WTC11 (cell line): ENCODE results near the gene TRIAP1. TPM values are rescaled to one million over a fixed set of nuclear protein-coding genes. Genes with fewer than 3 reads are reported as not detected.
A peak's percentile ranks its signal among the peaks of the same experiment; 100 is the strongest.

Experiments used
- ATAC-seq: fragments of 200-7000 bp; cut with Tn5 transposase; 2 replicates; pipeline ENCODE4 v1.10.0; 2021; ENCODE audit warnings: mild to moderate bottlenecking, moderate library complexity
- CTCF ChIA-PET: fragments of 300-600 bp; sonication (Branson Sonifier 250); formaldehyde crosslinking; loops from one replicate; lab custom pipeline; 2021; ENCODE audit warnings: antibody characterized with exemption; lab: Charles Lee
- POLR2A ChIA-PET: fragments of 350-600 bp; sonication (Branson Sonifier 250); formaldehyde crosslinking; loops from one replicate; lab custom pipeline; 2021; ENCODE audit warnings: antibody characterized with exemption; lab: Charles Lee
- DNase-seq: peaks from one replicate; pipeline ENCODE4 v3.0.0; 2021; ENCODE audit warnings: low spot score
- H3K27ac Mint-ChIP-seq: 2 replicates; pipeline ENCODE4 v1.8.0; 2021; ENCODE audit warnings: mixed read lengths
- H3K27me3 Mint-ChIP-seq: 2 replicates; pipeline ENCODE4 v1.8.0; 2021; ENCODE audit warnings: low read depth, mild to moderate bottlenecking, moderate library complexity, mixed read lengths
- H3K36me3 Mint-ChIP-seq: 2 replicates; pipeline ENCODE4 v1.8.0; 2021; ENCODE audit warnings: mixed read lengths
- H3K4me1 Mint-ChIP-seq: 2 replicates; pipeline ENCODE4 v1.8.0; 2022; ENCODE audit warnings: mixed read lengths
- H3K4me3 Mint-ChIP-seq: 2 replicates; pipeline ENCODE4 v1.8.0; 2021; ENCODE audit warnings: mild to moderate bottlenecking, moderate library complexity, mixed read lengths
- H3K9me3 Mint-ChIP-seq: 2 replicates; pipeline ENCODE4 v1.8.0; 2021; ENCODE audit warnings: mixed read lengths
- AR ChIP-seq: fragments of 250-450 bp; sonication (Bioruptor Pico); IDR thresholded peaks from 2 replicates; pipeline ENCODE4 v1.9.0; 2021; ENCODE audit warnings: mild to moderate bottlenecking
- ATF1 ChIP-seq: sonication (generic); formaldehyde crosslinking; IDR thresholded peaks from 2 replicates; pipeline ENCODE4 v1.8.1; 2023; ENCODE audit warnings: mild to moderate bottlenecking, moderate library complexity, missing genetic modification reagents
- CREM ChIP-seq: sonication (generic); formaldehyde crosslinking; IDR thresholded peaks from 2 replicates; pipeline ENCODE4 v1.8.1; 2022; ENCODE audit warnings: mild to moderate bottlenecking, missing genetic modification reagents, moderate library complexity
- ESRRA ChIP-seq: sonication (generic); formaldehyde crosslinking; IDR thresholded peaks from 2 replicates; pipeline ENCODE4 v1.8.1; 2022; ENCODE audit warnings: mild to moderate bottlenecking, missing genetic modification reagents, borderline replicate concordance
- FOXP4 ChIP-seq: sonication (generic); formaldehyde crosslinking; IDR thresholded peaks from 2 replicates; pipeline ENCODE4 v1.8.0; 2022; ENCODE audit warnings: mild to moderate bottlenecking, missing genetic modification reagents
- GABPB1 ChIP-seq: sonication (generic); formaldehyde crosslinking; IDR thresholded peaks from 2 replicates; pipeline ENCODE4 v1.8.1; 2023; ENCODE audit warnings: mild to moderate bottlenecking, missing genetic modification reagents
- JAZF1 ChIP-seq: fragments of 250-450 bp; sonication (Bioruptor Pico); IDR thresholded peaks from 2 replicates; pipeline ENCODE4 v1.9.0; 2021; ENCODE audit warnings: moderate library complexity, mild to moderate bottlenecking, inconsistent platforms
- MYBL2 ChIP-seq: sonication (generic); formaldehyde crosslinking; IDR thresholded peaks from 2 replicates; pipeline ENCODE4 v1.8.1; 2023; ENCODE audit warnings: mild to moderate bottlenecking, moderate library complexity, missing genetic modification reagents
- NR1H2 ChIP-seq: sonication (generic); formaldehyde crosslinking; IDR thresholded peaks from 2 replicates; pipeline ENCODE4 v1.9.0; 2021; ENCODE audit warnings: mild to moderate bottlenecking, moderate library complexity, missing genetic modification reagents
- NR2C2 ChIP-seq: sonication (generic); formaldehyde crosslinking; IDR thresholded peaks from 2 replicates; pipeline ENCODE4 v1.8.0; 2022; ENCODE audit warnings: mild to moderate bottlenecking, missing genetic modification reagents
- OVOL2 ChIP-seq: fragments of 250-450 bp; sonication (Bioruptor Pico); IDR thresholded peaks from 2 replicates; pipeline ENCODE4 v1.9.0; 2021; ENCODE audit warnings: mild to moderate bottlenecking, borderline replicate concordance
- RORB ChIP-seq: fragments of 250-450 bp; sonication (Bioruptor Pico); IDR thresholded peaks from 2 replicates; pipeline ENCODE4 v1.9.0; 2021; ENCODE audit warnings: mild to moderate bottlenecking
- SMAD3 ChIP-seq: sonication (generic); formaldehyde crosslinking; IDR thresholded peaks from 2 replicates; pipeline ENCODE4 v1.8.0; 2022; ENCODE audit warnings: missing genetic modification reagents, mild to moderate bottlenecking, borderline replicate concordance
- SP1 ChIP-seq: sonication (generic); formaldehyde crosslinking; conservative IDR thresholded peaks from 2 replicates; pipeline ENCODE4 v1.8.1; 2022; ENCODE audit warnings: missing genetic modification reagents
- TEAD1 ChIP-seq: sonication (generic); formaldehyde crosslinking; IDR thresholded peaks from 2 replicates; pipeline ENCODE4 v1.8.0; 2022; ENCODE audit warnings: mild to moderate bottlenecking, missing genetic modification reagents
- TEAD4 ChIP-seq: sonication (generic); formaldehyde crosslinking; IDR thresholded peaks from 2 replicates; pipeline ENCODE4 v1.8.0; 2022; ENCODE audit warnings: mild to moderate bottlenecking, missing genetic modification reagents
- TP53 ChIP-seq: sonication (generic); formaldehyde crosslinking; IDR thresholded peaks from 2 replicates; pipeline ENCODE4 v1.8.1; 2023; ENCODE audit warnings: mild to moderate bottlenecking, missing genetic modification reagents
- ZNF121 ChIP-seq: sonication (generic); formaldehyde crosslinking; IDR thresholded peaks from 2 replicates; pipeline ENCODE4 v1.8.0; 2023; ENCODE audit warnings: missing genetic modification reagents
- ZNF416 ChIP-seq: fragments of 250-450 bp; sonication (Bioruptor Pico); IDR thresholded peaks from 2 replicates; pipeline ENCODE4 v1.9.0; 2021; ENCODE audit warnings: mild to moderate bottlenecking, inconsistent platforms
- ZNF671 ChIP-seq: fragments of 250-450 bp; sonication (Bioruptor Pico); IDR thresholded peaks from 2 replicates; pipeline ENCODE4 v1.8.0; 2021; ENCODE audit warnings: mild to moderate bottlenecking
- total RNA-seq: library from RNA; stranded (reverse); gene quantifications from 3 replicates; pipeline ENCODE4 v1.2.3, GENCODE V29; 2021
- TF ChIP-seq, protein P1 (sequence below): sonication (generic); formaldehyde crosslinking; IDR thresholded peaks from 2 replicates; pipeline ENCODE4 v1.8.1; 2022; ENCODE audit warnings: mild to moderate bottlenecking, moderate library complexity, missing genetic modification reagents
- TF ChIP-seq, protein P2 (sequence below): sonication (generic); formaldehyde crosslinking; IDR thresholded peaks from 2 replicates; pipeline ENCODE4 v1.8.1; 2023; ENCODE audit warnings: mild to moderate bottlenecking, missing genetic modification reagents, borderline replicate concordance
- TF ChIP-seq, protein P3 (sequence below): sonication (generic); formaldehyde crosslinking; IDR thresholded peaks from 2 replicates; pipeline ENCODE4 v1.8.1; 2022; ENCODE audit warnings: low read depth, missing genetic modification reagents, borderline replicate concordance

TRIAP1 gene
- total RNA-seq, 1 experiment from 2014 or later = 75.3 TPM

DNA sequence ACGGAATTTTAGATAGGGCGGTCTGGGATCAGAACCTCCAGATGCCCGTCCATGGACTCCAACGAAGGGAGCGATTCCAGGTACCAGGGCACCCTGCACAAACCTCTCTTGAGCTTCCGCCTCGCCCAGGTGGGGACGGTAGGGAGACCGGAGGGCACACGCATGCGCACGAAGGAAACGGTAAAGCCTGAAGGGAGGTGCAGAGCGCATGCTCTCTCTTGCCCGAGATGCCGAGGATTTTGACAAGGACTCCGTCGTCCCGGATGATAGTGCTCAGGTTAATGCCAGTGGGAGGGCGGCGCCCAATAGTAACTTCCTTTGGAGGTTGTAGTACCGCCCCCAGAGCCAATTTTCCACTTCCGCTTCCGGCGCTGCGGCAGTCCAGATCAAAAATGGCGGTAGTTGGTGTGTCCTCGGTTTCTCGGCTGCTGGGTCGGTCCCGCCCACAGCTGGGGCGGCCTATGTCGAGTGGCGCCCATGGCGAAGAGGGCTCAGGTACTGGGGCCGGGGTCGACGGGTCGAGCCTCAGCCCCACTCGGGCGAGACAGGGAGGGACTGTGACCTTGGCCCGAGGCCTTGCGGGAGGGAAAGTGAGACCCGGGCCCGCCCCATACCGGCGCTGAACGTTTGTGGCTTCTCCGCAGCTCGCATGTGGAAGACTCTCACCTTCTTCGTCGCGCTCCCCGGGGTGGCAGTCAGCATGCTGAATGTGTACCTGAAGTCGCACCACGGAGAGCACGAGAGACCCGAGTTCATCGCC lies 8.3 kb downstream of the TRIAP1 start, which contains the start of gene COX6A1:
COX6A1 (plus strand) TSS at position 379 of the 760 bp plus-strand sequence; CDS start at position 393, 14 bp downstream.
- DNase-seq (peak; percentile 97), ATAC-seq (peak; percentile 96)
- Mint-ChIP-seq H3K9me3 (no peaks in the 10 kb centered on the region), H3K4me1 (peaks cover 14% of the 10 kb centered on the region), H3K36me3 (peaks cover 23% of the 10 kb centered on the region), H3K4me3 (peak within 1 kb of the TSS; percentile 94), H3K27me3 (no peaks in the 10 kb centered on the region), H3K27ac (peak within 1 kb of the TSS; percentile 99)
- POLR2A ChIA-PET = interaction anchor here (0.5 to 1.4 kb wide), 7 partner anchors 8 to 237 kb away, joined by 3 to 8 read pairs (median 3); partner anchors contain the start of gene RPLP0
- CTCF ChIA-PET = interaction anchor here (0.5 to 4.2 kb wide), 23 partner anchors 8 to 236 kb away, joined by 3 to 22 read pairs (median 4); partner anchors contain the start of genes POP5, RNU4-1, SIRT4 and SRSF9
- TF ChIP-seq TEAD4 (CRISPR knock-in tag) = no peak
- no peak for TF ChIP-seq TP53 (CRISPR knock-in tag)
- 0 out of 2 replicates have a peak, but pooled peaks have one; percentile 8 for TF ChIP-seq GABPB1 (CRISPR knock-in tag)
- TF ChIP-seq, protein P1, sequence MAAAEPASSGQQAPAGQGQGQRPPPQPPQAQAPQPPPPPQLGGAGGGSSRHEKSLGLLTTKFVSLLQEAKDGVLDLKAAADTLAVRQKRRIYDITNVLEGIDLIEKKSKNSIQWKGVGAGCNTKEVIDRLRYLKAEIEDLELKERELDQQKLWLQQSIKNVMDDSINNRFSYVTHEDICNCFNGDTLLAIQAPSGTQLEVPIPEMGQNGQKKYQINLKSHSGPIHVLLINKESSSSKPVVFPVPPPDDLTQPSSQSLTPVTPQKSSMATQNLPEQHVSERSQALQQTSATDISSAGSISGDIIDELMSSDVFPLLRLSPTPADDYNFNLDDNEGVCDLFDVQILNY (CRISPR knock-in tag) = no peak
- peak; percentile 51; the same call in 1 of the 2 replicates for TF ChIP-seq CREM (CRISPR knock-in tag)
- TF ChIP-seq ATF1 (CRISPR knock-in tag) = no peak
- no peak for TF ChIP-seq ZNF121 (CRISPR knock-in tag)
- TF ChIP-seq AR = no peak
- no peak for TF ChIP-seq ZNF416
- TF ChIP-seq, protein P2, sequence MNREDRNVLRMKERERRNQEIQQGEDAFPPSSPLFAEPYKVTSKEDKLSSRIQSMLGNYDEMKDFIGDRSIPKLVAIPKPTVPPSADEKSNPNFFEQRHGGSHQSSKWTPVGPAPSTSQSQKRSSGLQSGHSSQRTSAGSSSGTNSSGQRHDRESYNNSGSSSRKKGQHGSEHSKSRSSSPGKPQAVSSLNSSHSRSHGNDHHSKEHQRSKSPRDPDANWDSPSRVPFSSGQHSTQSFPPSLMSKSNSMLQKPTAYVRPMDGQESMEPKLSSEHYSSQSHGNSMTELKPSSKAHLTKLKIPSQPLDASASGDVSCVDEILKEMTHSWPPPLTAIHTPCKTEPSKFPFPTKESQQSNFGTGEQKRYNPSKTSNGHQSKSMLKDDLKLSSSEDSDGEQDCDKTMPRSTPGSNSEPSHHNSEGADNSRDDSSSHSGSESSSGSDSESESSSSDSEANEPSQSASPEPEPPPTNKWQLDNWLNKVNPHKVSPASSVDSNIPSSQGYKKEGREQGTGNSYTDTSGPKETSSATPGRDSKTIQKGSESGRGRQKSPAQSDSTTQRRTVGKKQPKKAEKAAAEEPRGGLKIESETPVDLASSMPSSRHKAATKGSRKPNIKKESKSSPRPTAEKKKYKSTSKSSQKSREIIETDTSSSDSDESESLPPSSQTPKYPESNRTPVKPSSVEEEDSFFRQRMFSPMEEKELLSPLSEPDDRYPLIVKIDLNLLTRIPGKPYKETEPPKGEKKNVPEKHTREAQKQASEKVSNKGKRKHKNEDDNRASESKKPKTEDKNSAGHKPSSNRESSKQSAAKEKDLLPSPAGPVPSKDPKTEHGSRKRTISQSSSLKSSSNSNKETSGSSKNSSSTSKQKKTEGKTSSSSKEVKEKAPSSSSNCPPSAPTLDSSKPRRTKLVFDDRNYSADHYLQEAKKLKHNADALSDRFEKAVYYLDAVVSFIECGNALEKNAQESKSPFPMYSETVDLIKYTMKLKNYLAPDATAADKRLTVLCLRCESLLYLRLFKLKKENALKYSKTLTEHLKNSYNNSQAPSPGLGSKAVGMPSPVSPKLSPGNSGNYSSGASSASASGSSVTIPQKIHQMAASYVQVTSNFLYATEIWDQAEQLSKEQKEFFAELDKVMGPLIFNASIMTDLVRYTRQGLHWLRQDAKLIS (CRISPR knock-in tag) = no peak
- no peak for TF ChIP-seq RORB (CRISPR knock-in tag)
- TF ChIP-seq SP1 (CRISPR knock-in tag) = peak; percentile 67
- no peak; the same call in 1 of the 2 replicates for TF ChIP-seq TEAD1
- TF ChIP-seq, protein P3, sequence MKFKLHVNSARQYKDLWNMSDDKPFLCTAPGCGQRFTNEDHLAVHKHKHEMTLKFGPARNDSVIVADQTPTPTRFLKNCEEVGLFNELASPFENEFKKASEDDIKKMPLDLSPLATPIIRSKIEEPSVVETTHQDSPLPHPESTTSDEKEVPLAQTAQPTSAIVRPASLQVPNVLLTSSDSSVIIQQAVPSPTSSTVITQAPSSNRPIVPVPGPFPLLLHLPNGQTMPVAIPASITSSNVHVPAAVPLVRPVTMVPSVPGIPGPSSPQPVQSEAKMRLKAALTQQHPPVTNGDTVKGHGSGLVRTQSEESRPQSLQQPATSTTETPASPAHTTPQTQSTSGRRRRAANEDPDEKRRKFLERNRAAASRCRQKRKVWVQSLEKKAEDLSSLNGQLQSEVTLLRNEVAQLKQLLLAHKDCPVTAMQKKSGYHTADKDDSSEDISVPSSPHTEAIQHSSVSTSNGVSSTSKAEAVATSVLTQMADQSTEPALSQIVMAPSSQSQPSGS = no peak
- TF ChIP-seq JAZF1 (CRISPR knock-in tag) = no peak
- no peak for TF ChIP-seq ZNF671 (CRISPR knock-in tag)
- no peak for TF ChIP-seq NR2C2 (CRISPR knock-in tag)
- no peak for TF ChIP-seq OVOL2 (CRISPR knock-in tag)
- no peak for TF ChIP-seq FOXP4 (CRISPR knock-in tag)
- no peak for TF ChIP-seq SMAD3
- peak; percentile 89 for TF ChIP-seq ESRRA (CRISPR knock-in tag)
- TF ChIP-seq NR1H2 (CRISPR knock-in tag) = no peak
- no peak for TF ChIP-seq MYBL2 (CRISPR knock-in tag)
